COLO829 (cell line): ENCODE results near the gene ZNF608.

ENCODE experiments used
- DNase-seq: peaks from one replicate; pipeline ENCODE4 v3.0.0; 2012; ENCODE audit warnings: low spot score

The ZNF608 gene

GRCh38 chr5:124745928-124746915 lies at the start of gene ZNF608:
Gene ZNF608 (minus strand): TSS chr5:124746639. CDS start chr5:124744989, 1,650 bp downstream.
- no peak for DNase-seq

GRCh38 chr5:124795829-124796228 lies 49.4 kb upstream of the ZNF608 start:
- no peak for DNase-seq

- DNase-seq: peak; percentile 40
Measured at GRCh38 chr5:124790895-124791732, 44.7 kb upstream of the ZNF608 start.

- DNase-seq: peak; percentile 3
Measured at GRCh38 chr5:124790301-124790894, 44.0 kb upstream of the ZNF608 start.

- DNase-seq: no peak
Measured at GRCh38 chr5:124789104-124789605, 42.7 kb upstream of the ZNF608 start.

- DNase-seq: no peak
Measured at GRCh38 chr5:124783794-124784193, 37.4 kb upstream of the ZNF608 start.

- no peak for DNase-seq
Measured at GRCh38 chr5:124783285-124783684, 36.8 kb upstream of the ZNF608 start.

GRCh38 chr5:124782262-124782661 lies 35.8 kb upstream of the ZNF608 start:
- DNase-seq: no peak

- DNase-seq: no peak
Measured at GRCh38 chr5:124780011-124780410, 33.6 kb upstream of the ZNF608 start.

- DNase-seq: peak; percentile 43
Measured at GRCh38 chr5:124773315-124774311, 27.2 kb upstream of the ZNF608 start.

- no peak for DNase-seq
Measured at GRCh38 chr5:124772457-124773200, 26.2 kb upstream of the ZNF608 start.

GRCh38 chr5:124771761-124772160 lies 25.3 kb upstream of the ZNF608 start:
- no peak for DNase-seq

- DNase-seq: no peak
Measured at GRCh38 chr5:124764992-124765611, 18.7 kb upstream of the ZNF608 start.

GRCh38 chr5:124764585-124764984 lies 18.1 kb upstream of the ZNF608 start:
- DNase-seq: no peak

- DNase-seq: no peak
Measured at GRCh38 chr5:124761010-124761409, 14.6 kb upstream of the ZNF608 start.

- no peak for DNase-seq
Measured at GRCh38 chr5:124760608-124761007, 14.2 kb upstream of the ZNF608 start.

GRCh38 chr5:124755565-124755964 lies 9.1 kb upstream of the ZNF608 start:
- DNase-seq: peak; percentile 76

- no peak for DNase-seq
Measured at GRCh38 chr5:124755041-124755440, 8.6 kb upstream of the ZNF608 start.

- no peak for DNase-seq
Measured at GRCh38 chr5:124754206-124754927, 7.9 kb upstream of the ZNF608 start.
